Ovary (tissue), 3 donors: ENCODE results near the gene FRYL.

Source experiments
- CTCF ChIP-seq, 3 donors: fragments of 450-650 bp in 2 of 3; fragments of 200-600 bp in 1 of 3; IDR thresholded peaks; one replicate each; pipeline versions ENCODE4 v1.5.1 to v1.8.0; 2016 to 2022; ENCODE audit warnings: antibody characterized with exemption in 3 of 3, mild to moderate bottlenecking in 1 of 3
- EP300 ChIP-seq: sonication (generic); formaldehyde crosslinking; IDR thresholded peaks from one replicate; pipeline ENCODE4 v1.6.1; 2017; ENCODE audit warnings: antibody characterized with exemption
- donor health status: DM: no; HTN: no; CAD: no.

DNA sequence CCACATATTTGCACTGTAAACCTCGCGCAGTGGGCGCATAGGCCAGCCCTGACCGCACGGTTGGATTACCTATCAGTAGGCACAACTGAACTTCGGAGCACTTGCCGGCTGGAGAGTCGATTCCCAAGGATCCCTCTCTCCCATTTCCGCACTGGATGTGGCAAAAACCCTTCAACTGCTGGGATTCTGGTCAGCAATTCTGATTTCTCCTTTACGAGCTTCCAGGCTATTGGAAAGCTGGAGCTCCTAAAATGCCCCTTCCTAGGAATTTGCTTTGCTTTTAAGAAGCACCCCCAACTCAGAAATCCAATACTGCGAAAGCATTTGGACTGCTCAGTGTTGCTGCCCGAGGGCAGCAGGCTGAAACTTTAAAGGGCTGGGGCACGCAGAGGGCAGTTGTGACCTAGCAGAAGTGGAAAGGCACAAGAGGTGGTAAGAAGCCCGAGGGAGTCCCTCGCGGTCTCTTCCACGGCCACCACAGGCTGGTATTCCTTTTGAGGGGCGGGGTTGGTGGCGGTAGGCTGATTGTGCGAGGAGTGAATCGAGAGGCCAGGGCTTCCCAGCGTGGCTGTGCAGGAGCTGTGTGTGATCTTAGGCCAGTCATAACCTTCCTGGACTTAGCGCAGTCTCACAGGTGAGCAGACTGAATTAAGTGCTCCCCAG is 288.4 kb downstream of the FRYL start:
- no peak for TF ChIP-seq CTCF (IDR thresholded peaks at IDR 0.05)
- no peak for TF ChIP-seq EP300
